Neural progenitor cell (in vitro differentiated cells): ENCODE data around the gene GRIP1. TPM values are rescaled to one million over a fixed set of nuclear protein-coding genes. Genes with fewer than 3 reads are reported as not detected.

Source experiments
- DNase-seq: peaks from one replicate; pipeline ENCODE4 v3.0.0-alpha.2; 2016; ENCODE audit warnings: low spot score
- H2AFZ ChIP-seq: fragments of 200-600 bp; sonication (generic); replicated peaks from 2 replicates; pipeline ENCODE4 v1.6.1; 2016; ENCODE audit warnings: antibody characterized with exemption
- H3F3A ChIP-seq: fragments of 200-600 bp; sonication (generic); 2 replicates; pipeline ENCODE4 v1.6.1; 2016; ENCODE audit warnings: antibody characterized with exemption, low read depth
- H3K27ac ChIP-seq: fragments of 200-600 bp; sonication (generic); 2 replicates; pipeline ENCODE4 v1.5.1; 2016; ENCODE audit warnings: mild to moderate bottlenecking
- H3K27me3 ChIP-seq: fragments of 200-600 bp; sonication (generic); 2 replicates; pipeline ENCODE4 v1.6.1; 2016; ENCODE audit warnings: mild to moderate bottlenecking, moderate library complexity
- H3K36me3 ChIP-seq: fragments of 200-600 bp; sonication (generic); 2 replicates; pipeline ENCODE4 v1.5.1; 2016
- H3K4me1 ChIP-seq: fragments of 200-600 bp; sonication (generic); 2 replicates; pipeline ENCODE4 v1.6.1; 2016; ENCODE audit warnings: mixed run types
- H3K4me2 ChIP-seq: fragments of 200-600 bp; sonication (generic); 2 replicates; pipeline ENCODE4 v1.6.1; 2016
- H3K4me3 ChIP-seq: fragments of 200-600 bp; sonication (generic); 2 replicates; pipeline ENCODE4 v1.5.1; 2016
- H3K79me2 ChIP-seq: fragments of 200-600 bp; sonication (generic); 2 replicates; pipeline ENCODE4 v1.6.1; 2016; ENCODE audit warnings: low read depth
- H3K9ac ChIP-seq: fragments of 200-600 bp; sonication (generic); 2 replicates; pipeline ENCODE4 v1.6.1; 2016
- H3K9me3 ChIP-seq: fragments of 200-600 bp; sonication (generic); 2 replicates; pipeline ENCODE4 v1.5.1; 2016; ENCODE audit warnings: low read depth
- H4K20me1 ChIP-seq: fragments of 200-600 bp; sonication (generic); 2 replicates; pipeline ENCODE4 v1.6.1; 2016; ENCODE audit warnings: low read depth
- H3K27ac Mint-ChIP-seq: 3 replicates; pipeline ENCODE4 v1.8.0; 2021; ENCODE audit warnings: mixed read lengths
- H3K27me3 Mint-ChIP-seq: 2 replicates; pipeline ENCODE4 v1.8.0; 2022; ENCODE audit warnings: low read depth, mild to moderate bottlenecking, inconsistent platforms, moderate library complexity, mixed read lengths; ENCODE audit not compliant: insufficient read depth
- H3K36me3 Mint-ChIP-seq: 3 replicates; pipeline ENCODE4 v1.8.0; 2021; ENCODE audit warnings: mixed read lengths
- H3K4me1 Mint-ChIP-seq: 3 replicates; pipeline ENCODE4 v1.8.0; 2021; ENCODE audit warnings: mixed read lengths
- H3K4me3 Mint-ChIP-seq: 3 replicates; pipeline ENCODE4 v1.8.0; 2021; ENCODE audit warnings: mild to moderate bottlenecking, moderate library complexity, mixed read lengths
- H3K9me3 Mint-ChIP-seq: 3 replicates; pipeline ENCODE4 v1.8.0; 2020; ENCODE audit warnings: mixed read lengths
- CTCF ChIP-seq: fragments of 200-600 bp; sonication (generic); IDR thresholded peaks from 2 replicates; pipeline ENCODE4 v1.5.1; 2017; ENCODE audit warnings: antibody characterized with exemption, mild to moderate bottlenecking
- EZH2 ChIP-seq: fragments of 200-600 bp; sonication (generic); IDR thresholded peaks from 2 replicates; pipeline ENCODE4 v1.6.1; 2017; ENCODE audit warnings: antibody characterized with exemption, mild to moderate bottlenecking, moderate library complexity
- EZH2phosphoT487 ChIP-seq: fragments of 200-600 bp; sonication (generic); IDR thresholded peaks from 2 replicates; pipeline ENCODE4 v1.6.1; 2017; ENCODE audit warnings: antibody characterized with exemption
- total RNA-seq: library from RNA; depleted of rRNA; stranded (reverse); fragments of >200 nt; gene quantifications from 2 replicates; pipeline ENCODE4 v1.2.3, GENCODE V29; 2015; ENCODE audit warnings: low replicate concordance

Gene GRIP1
- total RNA-seq, 1 donor from 2014 or later: 38.2 TPM

- Mint-ChIP-seq H3K9me3 (peaks cover 3% of the 10 kb centered on the region), H3K4me1 (peaks cover 3% of the 10 kb centered on the region), H3K27ac (no peak overlapping the region)
Observed at GRCh38 chr12:66698558-66698957, 19.7 kb upstream of the GRIP1 start.

GRCh38 chr12:66697404-66697803 lies 18.5 kb upstream of the GRIP1 start:
- Histone ChIP-seq H4K20me1 (no peaks in the 10 kb centered on the region), H3K4me2 (no peak overlapping the region), H3K4me1 (no peaks in the 10 kb centered on the region), H3K79me2 (no peaks in the 10 kb centered on the region), H2AFZ (no peak overlapping the region), H3K36me3 (no peaks in the 10 kb centered on the region), H3K4me3 (no peak overlapping the region), H3K9ac (no peak overlapping the region), H3K27me3 (no peaks in the 10 kb centered on the region), H3K9me3 (no peaks in the 10 kb centered on the region), H3K27ac (no peak overlapping the region), H3F3A (no peaks in the 10 kb centered on the region)
- Mint-ChIP-seq H3K36me3 (no peaks in the 10 kb centered on the region), H3K27me3 (no peaks in the 10 kb centered on the region), H3K9me3 (peaks cover 3% of the 10 kb centered on the region), H3K4me1 (peaks cover 5% of the 10 kb centered on the region), H3K27ac (no peak overlapping the region), H3K4me3 (no peak overlapping the region)
- TF ChIP-seq CTCF (no peak), EZH2 (no peak), EZH2phosphoT487 (no peak)
- no peak for DNase-seq

More at GRCh38 chr12:66698558-66698957, 19.7 kb upstream of the GRIP1 start:
- no peak overlapping the region for H2AFZ ChIP-seq
- H4K20me1 ChIP-seq: no peaks in the 10 kb centered on the region
- no peaks in the 10 kb centered on the region for H3K36me3 Mint-ChIP-seq
- no peak overlapping the region for H3K4me3 Mint-ChIP-seq
- no peaks in the 10 kb centered on the region for H3K79me2 ChIP-seq
- TF ChIP-seq CTCF (no peak), EZH2phosphoT487 (no peak), EZH2 (no peak)
- H3K27ac ChIP-seq: no peak overlapping the region
- H3K9me3 ChIP-seq: no peaks in the 10 kb centered on the region
- no peaks in the 10 kb centered on the region for H3F3A ChIP-seq
- H3K27me3 ChIP-seq: no peaks in the 10 kb centered on the region
- H3K4me1 ChIP-seq: no peaks in the 10 kb centered on the region
- peaks cover 4% of the 10 kb centered on the region for H3K27me3 Mint-ChIP-seq
- no peak overlapping the region for H3K4me3 ChIP-seq
- H3K4me2 ChIP-seq: no peak overlapping the region
- DNase-seq: no peak
- H3K36me3 ChIP-seq: no peaks in the 10 kb centered on the region
- no peak overlapping the region for H3K9ac ChIP-seq

- no peak overlapping the region for H3K27ac ChIP-seq
Observed at GRCh38 chr12:66694666-66695613, 16.1 kb upstream of the GRIP1 start.

More at GRCh38 chr12:66694666-66695613, 16.1 kb upstream of the GRIP1 start:
- H3K9me3 Mint-ChIP-seq: peaks cover 3% of the 10 kb centered on the region
- no peak for DNase-seq
- H3K36me3 Mint-ChIP-seq: no peaks in the 10 kb centered on the region
- Histone ChIP-seq H2AFZ (no peak overlapping the region), H3K4me2 (no peak overlapping the region), H3K4me1 (no peaks in the 10 kb centered on the region), H3F3A (no peaks in the 10 kb centered on the region), H3K9ac (no peak overlapping the region), H3K27me3 (no peaks in the 10 kb centered on the region), H3K4me3 (no peak overlapping the region), H3K36me3 (no peaks in the 10 kb centered on the region), H3K79me2 (no peaks in the 10 kb centered on the region), H3K9me3 (no peaks in the 10 kb centered on the region), H4K20me1 (no peaks in the 10 kb centered on the region)
- H3K4me1 Mint-ChIP-seq: peaks cover 9% of the 10 kb centered on the region
- TF ChIP-seq EZH2 (no peak), EZH2phosphoT487 (no peak), CTCF (no peak)
- no peak overlapping the region for H3K27ac Mint-ChIP-seq
- H3K4me3 Mint-ChIP-seq: no peak overlapping the region
- no peaks in the 10 kb centered on the region for H3K27me3 Mint-ChIP-seq
